SW480 (cell line): Measurements from ENCODE around the gene TMEM63A.
"Not testable (repeated sequence)": the region's sequence is repeated elsewhere in the genome, so short reads cannot be mapped to it uniquely, and the experiment has no call there.

Experiments used
- DNase-seq: peaks from one replicate; pipeline ENCODE4 v3.0.0-alpha.2; 2016; ENCODE audit warnings: low spot score

TMEM63A gene

DNA sequence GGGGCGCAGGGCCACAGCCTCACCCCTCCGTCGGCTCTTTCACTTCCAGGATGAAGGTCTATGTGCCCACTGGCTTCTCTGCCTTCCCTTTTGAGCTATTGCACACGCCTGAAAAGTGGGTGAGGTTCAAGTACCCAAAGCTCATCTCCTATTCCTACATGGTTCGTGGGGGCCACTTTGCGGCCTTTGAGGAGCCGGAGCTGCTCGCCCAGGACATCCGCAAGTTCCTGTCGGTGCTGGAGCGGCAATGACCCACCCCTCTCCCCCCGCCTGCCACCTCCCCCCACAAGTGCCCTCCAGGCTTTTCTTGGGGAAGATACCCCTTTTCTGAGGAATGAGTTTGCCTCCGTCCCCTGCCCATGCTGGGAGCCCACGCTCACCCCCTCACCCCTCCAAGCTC, 37.1 kb downstream of the TMEM63A start:
- DNase-seq = no peak

DNA sequence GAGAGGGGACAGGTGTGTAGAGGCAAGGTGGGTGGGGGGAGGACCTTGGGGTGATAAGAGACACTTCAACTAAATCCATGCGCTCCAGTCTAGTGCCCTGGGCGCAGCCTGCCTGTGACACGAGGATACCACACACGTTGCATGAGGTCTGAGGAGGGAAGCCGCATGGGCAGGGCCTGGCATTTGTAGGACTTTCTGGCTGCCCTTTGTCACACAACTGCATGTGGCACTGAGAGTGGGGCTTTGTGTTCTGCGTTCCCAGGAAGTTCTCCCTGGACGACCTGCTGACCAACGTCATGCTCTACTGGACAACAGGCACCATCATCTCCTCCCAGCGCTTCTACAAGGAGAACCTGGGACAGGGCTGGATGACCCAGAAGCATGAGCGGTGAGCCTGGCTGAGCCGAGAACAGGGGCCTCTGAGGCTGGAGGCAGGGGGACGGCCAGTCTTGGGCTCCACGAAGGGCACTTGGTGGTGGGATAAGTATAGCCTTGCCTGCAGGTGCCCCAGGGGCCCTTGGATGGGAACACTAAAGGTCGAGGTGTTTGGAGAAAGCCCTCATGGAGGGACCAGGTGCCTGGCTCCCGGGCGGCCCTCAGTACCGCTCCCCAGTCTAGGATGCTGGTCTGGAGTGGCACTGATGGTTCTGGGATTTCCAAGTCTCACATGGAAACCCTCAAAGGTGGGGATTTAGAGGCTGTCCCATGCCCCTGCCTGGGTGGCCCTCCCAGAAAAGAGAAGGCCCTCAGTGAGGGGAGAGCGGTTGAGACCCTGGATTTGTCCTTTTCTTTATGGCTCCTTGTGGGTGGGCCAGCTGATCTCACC, 37.7 kb downstream of the TMEM63A start:
- DNase-seq = no peak

DNA sequence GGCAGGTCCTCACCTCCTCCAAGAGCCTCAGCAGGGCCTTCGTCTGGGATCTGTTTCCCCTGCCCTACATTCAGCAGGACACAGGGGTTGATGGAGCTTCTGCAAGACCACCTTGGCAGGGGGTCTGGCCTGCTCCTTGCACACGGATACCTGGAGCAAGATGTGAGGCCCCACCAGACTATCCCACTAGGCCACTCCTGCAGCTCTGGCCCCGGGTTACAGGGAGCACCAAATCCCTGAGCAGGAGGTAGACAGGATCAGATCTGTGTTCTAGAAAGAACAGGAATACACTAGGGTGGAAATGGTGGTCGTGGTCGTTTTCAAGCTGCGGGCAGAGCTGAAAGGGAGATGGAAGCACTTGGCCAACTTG, 38.8 kb downstream of the TMEM63A start:
- DNase-seq = no peak

DNA sequence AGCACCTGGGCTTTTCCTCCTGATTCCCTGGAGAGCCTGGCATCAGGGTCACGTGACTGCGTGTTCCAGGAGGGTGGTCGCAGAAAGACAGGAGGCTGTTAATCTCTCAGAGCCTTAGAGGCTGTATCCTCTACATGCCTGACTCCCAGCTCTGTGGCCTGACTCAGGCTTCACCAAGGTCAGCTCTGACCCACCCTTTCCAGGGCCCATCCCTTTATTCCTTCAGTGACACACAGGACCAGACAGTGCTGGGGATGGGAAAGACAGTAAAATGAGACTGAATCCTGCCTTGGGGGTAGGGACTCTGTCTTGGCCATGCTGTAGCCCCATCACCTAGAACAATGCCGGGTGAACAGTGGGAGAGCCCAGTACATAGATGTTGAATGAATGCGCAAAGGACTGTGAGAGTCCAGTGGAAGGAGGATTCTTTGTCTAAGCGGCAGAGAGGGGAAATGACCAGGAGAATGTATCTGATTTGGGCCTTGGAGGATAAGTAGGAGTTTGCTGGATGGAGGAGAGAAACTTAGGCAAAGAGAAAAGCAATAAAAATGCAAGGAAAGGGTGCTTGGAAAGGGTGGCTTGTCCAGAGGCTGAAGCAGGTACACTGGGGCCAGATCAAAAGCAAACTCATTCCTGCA, 39.3 kb downstream of the TMEM63A start:
- no peak for DNase-seq

DNA sequence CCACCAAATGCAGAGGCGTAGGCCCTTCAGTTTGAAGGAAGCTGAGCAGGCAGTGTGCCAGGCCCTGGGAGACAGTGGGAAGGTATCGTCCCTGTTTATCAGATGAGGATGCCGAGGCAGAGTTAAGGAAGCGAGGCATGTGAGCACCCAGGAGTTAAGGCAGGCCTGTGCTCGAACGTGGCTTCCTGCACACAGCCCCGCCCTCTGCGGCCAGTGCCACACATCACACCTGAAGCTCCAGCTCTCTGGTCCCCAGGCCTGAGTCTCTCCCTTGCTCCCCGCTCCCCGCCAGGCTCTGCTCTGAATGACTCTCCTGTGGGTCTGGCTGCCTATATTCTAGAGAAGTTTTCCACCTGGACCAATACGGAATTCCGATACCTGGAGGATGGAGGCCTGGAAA, 40.1 kb downstream of the TMEM63A start:
- no peak for DNase-seq

DNA sequence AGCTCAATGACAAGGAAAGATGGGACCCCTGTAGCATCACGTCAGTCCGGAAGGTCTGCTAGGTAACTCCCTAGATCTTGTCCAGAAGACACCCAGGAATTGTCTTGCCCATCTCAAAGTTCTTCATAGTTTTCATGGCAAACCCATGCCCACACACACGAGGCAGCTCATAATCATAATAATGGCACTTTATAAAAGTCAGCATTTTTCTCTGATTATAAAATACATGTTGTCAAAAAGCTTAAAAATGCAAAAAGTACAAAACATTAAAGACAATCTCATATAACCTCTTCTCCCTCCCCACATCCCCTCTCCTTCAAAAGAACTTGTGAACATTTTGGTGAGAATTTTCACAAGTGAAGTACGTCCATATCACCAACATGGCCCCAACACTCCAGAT, 41.5 kb downstream of the TMEM63A start:
- no peak for DNase-seq

DNA sequence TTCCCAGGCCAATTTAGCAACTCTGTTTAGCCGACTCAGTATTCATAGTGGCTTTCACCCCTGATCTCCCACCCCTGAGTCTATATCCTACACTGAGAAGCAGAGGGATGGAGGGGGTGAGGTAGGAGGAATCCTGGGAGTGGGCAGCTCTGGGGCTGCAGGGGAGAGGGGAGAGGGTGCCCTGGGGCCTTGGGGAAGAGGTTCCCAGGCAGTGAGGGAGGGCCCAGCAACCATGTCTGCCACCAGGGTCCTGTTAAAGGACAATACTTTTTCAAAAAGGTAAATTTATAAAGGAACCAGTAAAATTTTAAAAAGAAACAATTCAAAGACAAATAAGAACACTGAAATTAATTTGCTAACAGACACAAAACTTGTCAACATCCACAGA, 42.0 kb downstream of the TMEM63A start:
- DNase-seq = no peak

DNA sequence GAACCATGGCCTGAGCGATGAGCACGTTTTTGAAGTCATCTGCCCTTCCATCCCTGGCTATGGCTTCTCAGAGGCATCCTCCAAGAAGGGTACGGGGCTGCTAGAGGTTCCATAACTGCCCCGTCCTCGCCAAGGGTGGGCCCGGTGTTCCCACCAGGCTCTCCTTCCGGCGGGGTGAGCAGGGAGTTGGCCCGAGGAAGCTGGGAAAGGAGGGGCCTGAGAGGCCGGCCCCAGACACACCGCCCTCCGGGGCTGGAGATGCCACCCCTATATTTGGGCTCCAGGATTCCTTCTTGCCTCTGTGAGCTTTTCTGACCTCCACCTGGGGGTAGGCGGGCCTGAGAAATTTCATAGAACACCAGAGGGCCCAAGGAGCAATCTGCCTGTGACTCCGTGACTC, 43.4 kb downstream of the TMEM63A start:
- DNase-seq = no peak

DNA sequence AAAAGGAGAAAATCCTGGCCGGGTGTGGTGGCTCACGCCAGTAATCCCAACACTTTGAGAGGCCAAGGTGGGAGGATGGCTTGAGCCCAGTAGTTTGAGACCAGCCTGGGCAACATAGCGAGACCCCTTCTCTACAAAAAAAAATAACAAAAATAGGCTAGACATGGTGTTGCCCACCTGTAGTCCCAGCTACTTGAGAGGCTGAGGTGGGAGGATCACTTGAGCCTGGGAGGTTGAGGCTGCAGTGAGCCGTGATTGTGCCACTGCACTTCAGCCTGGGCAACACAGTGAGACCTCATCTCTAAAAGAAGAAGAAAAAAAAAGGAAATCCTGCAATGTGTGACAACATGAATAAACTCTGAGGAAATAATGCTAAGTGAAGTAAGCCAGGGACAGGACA, 45.9 kb downstream of the TMEM63A start:
- not testable (repeated sequence) for DNase-seq

DNA sequence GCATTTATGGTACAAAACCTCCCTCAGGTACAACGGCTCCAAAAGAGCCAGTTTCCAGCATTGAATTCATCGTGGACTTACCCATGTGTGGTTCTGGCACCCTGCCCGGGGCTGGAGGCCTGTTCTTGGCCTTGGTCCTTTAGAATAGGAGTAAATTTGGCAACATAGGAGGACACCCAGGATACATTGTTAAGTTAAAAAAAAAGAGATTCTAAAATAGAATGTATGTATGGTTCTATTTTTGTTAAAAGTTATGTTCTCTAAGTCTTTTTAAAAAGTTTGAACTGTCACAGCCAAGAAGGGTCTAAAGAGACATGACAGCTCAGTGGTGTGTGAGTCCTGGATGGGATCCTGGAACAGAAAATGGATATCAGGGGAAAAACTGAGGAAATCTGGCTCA, 46.3 kb downstream of the TMEM63A start:
- DNase-seq = no peak

DNA sequence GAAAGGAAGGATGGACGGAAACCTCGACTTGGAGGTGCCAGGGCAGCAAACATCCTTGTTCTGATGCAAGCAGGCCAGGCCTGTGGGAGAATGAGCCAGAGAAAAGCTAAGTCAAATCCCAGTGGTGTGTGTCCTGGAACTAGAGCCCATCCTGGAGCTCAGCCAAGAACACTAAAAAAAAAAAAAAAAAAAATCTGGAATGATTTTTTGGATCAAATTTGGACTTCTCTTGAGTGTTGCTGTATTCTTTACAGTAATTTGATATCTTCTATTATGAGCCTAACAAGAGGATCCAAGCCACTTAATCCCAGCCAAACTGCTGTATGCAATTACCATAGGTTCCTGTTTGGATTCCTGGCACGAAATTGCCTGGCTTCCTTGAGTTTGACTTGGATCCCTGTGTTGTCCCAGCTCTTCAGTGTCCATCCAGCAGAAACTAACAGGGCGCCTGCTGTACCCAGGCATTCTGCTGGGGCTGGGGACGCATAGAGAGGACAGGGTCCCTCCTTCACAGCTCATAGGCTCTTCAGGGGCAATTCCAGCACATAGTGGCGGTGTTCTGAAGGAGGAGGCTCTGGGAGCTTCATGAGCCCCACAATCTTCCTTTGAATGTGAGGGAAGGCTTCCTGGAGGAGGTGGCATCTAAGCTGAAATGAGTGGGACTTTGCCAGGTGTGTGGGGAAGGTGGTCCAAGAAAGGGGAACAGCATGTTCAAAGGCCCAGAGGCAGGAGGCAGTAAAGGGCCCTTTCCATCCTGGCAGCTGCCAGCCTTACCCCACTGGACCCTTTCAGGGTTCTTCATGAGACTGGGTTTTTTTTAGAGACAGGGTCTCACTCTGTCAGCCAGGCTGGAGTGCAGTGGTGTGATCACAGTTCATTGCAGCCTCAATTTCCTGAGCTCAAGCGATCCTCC, 47.5 kb downstream of the TMEM63A start:
- no peak for DNase-seq

DNA sequence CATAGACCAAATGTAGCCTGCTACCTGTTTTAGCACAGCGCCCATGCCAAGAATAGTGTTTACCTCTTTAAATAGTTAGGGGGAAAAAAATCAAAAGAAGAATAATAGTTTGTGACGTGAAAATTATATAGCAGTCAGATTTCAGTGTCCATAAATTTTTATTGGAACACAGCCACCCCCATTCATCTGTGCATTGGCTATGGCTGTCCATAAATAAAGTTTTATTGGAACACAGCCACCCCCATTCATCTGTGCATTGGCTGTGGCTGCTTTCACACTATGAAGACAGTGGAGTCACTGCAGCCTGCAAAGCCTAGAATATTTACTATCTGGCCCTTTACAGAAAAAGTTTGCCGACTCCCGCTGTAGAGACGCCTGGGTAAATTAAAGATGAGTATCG, 51.3 kb downstream of the TMEM63A start:
- DNase-seq = no peak

DNA sequence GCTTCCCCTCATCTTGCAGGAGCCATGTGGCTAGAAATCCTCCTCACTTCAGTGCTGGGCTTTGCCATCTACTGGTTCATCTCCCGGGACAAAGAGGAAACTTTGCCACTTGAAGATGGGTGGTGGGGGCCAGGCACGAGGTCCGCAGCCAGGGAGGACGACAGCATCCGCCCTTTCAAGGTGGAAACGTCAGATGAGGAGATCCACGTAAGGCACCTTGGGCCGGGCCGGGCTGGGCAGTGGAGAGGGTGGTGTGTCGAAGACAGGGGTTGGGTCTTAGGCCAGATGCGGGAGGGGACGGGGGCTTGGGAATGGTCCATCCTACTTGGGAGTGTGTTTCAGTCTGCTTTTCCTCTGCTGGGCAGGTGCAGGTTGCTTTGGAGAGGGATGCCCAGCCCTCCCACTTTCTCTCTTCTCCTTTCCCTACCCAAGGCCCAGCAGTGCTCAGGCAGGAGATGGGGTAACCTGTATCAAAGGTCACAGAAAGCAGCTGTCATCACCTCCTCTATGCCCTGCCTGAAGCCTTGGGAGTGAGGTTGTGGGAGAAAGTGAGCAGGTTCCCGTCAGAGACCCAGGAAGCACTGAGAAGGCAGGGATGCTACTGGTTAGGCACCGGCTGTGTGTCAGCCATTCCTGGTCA, 53.4 kb downstream of the TMEM63A start:
- DNase-seq = no peak

DNA sequence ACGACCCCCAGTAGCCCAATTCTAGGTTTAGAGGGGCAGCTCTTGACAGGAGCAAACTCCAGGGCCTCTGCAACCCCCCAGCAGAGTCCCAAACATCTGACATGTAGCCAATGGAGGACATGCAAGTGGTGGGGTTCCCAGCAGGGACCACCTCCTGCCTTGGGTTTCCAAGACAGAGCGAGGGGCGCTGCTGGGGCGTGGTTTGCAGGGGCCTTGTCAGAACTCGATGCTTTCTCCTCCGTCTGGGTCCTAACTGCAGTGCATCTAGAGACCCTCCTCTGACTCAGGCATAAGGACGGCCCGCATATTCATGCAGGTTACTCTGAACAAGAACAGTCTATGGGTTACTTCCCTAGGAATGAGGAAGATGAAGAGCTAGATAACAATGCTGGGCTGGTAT, 55.1 kb downstream of the TMEM63A start:
- DNase-seq = no peak

DNA sequence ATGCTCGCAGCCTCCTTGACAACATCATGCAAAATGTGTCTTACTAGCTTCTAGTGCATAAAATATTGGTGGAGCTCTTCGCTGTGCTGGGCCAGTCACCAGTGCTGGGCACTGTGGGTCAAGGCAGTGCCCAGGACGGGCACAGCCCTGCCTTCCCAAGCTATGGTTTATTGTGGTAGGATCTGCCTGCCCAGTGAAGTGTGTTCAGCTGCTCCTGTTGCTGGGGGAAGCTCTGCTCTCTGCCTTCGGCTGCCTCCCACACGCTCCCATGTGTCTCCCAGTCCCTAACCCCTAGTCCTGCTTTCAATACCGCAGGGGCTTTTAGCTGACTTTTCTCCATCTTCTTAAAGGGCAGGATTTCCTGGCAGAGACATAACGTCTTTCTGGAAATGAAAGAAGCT, 56.6 kb downstream of the TMEM63A start:
- DNase-seq = no peak

DNA sequence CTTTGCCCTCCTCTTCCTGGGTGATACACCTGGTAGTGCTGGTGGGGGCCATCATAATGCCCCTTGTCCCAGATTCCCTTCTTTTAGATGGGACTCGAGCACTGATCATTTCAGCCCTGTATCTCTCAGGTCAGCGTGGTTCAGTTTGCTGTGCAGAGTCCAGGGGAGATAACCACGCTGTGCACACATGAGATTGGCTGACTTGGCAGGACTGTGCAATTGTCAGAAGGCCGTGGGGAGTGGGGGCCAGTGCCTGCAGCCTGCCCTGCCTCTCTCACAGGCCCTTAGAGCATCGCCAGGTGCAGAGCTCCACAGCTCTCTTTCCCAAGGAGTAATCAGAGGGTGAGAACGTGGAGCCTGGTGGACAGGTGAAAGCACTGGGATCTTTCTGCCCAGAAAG, 57.1 kb downstream of the TMEM63A start:
- no peak for DNase-seq

DNA sequence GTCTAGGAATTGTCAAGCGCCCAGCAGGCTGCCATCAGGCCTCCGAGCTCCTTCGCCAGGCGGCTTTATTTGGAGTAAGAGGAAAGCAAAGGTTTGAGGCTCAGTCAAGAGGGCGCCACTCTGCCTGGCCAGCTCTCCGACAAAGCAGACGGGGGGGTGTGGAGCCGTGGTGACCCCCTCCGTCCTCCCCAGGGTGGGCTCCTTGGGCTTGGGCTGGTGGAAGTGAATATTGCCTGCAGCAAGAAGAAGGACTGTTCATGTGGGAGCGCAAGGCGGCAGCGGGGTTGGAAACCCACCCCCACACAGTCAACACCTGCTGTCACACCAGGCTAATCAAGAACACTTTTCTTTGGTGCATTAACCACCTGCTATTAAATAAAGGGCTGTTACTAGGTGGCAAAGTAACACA, 57.6 kb downstream of the TMEM63A start:
- no peak for DNase-seq

DNA sequence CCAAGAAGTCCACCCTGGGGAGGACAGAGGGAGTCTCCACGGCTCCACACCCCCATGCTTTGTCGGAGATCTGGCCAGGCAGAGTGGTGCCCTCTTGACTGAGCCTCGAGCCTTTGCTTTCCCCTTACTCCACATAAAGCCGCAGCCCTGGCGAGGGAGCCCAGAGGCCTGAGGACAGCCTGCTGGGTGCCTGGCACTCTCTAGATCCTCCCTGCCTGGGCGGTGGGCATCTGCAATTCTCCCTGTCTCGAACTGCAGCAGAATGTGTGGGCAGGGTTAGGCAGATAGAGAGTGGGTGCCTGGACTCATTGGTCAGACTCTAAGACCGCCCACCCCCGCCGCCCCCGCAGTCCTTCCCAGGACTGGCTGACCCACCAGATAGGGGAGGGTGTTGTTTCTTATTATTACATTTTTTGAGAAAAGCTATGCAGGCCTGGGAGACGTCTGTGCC, 58.3 kb downstream of the TMEM63A start:
- DNase-seq = no peak

DNA sequence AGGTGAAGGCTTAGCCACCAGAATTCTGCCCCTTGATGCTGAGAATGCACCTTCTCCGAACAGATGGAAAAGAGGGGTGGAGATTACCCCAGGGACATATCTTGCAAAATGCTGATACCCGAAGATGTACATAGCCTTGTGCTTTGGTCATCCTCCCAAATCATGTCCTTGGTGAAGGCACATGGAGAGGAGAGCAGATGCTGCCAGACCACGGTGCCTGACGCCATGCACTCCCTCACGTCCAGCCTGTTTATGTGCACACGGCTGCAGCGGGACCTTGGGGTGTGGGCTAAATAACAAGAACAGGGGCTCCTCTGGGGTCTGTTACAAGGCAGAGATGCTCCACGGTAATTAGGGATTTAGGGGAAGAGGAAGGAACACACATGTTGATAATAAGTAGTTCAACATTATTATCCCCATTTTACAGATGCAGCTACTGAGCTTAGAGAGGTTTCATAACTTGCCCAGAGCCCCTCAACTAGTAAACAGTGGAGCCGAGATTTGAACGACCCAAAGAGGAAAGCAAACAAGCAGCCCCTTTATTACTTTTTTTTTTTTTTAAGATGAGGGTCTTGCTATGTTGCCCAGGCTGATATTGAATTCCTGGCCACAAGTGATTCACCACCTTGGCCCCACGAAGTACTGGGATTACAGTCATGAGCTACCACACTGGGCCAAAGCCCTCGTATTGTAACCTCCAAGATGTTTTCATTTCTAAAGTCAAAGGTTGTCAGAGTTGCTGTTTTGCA, 59.4 kb downstream of the TMEM63A start:
- DNase-seq = no peak

DNA sequence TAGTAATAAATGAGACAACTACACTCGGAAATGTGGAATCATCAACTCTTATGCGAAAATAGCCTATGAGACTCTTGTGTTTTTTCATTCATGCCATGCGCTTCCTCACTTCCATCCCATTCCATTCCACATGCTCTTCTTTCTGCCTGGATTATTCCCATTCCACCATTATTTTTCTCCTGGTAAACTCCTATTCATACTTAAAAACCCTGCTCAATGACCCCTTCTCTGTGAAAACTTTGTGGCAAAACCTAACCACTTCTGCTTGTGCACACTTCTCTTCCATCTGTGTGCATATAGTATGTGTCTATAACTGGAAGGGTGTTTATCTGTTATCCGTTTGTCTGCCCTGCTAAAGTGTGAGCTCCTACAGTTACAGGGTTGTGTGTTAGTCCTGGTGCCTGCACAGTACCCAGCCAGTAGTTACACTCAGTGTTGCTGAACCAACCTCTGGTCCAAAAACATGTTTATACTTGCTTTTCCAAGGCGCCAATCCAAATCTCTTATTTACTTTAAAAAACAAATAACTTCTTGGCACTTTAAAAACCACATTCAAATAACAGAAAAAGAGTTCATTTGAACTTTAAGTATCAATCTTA, 61.6 kb downstream of the TMEM63A start:
- no peak for DNase-seq
